ENCODE data around the gene DYNC1H1.

- no peak for TF ChIP-seq CTCF (IDR thresholded peaks at IDR 0.05)
- TF ChIP-seq POLR2A (IDR thresholded peaks at IDR 0.05): no peak
Measured at GRCh38 chr14:101922866-101923265, 41.5 kb upstream of the DYNC1H1 start.

All from esophagus squamous epithelium (tissue), 4 donors.